T-helper 22 cell (primary cell): ENCODE data around the gene CDH23.

Experiments used
- DNase-seq: peaks from one replicate; pipeline ENCODE4 v3.0.0-alpha.2; 2020; ENCODE audit warnings: low read depth

CDH23 gene

DNA sequence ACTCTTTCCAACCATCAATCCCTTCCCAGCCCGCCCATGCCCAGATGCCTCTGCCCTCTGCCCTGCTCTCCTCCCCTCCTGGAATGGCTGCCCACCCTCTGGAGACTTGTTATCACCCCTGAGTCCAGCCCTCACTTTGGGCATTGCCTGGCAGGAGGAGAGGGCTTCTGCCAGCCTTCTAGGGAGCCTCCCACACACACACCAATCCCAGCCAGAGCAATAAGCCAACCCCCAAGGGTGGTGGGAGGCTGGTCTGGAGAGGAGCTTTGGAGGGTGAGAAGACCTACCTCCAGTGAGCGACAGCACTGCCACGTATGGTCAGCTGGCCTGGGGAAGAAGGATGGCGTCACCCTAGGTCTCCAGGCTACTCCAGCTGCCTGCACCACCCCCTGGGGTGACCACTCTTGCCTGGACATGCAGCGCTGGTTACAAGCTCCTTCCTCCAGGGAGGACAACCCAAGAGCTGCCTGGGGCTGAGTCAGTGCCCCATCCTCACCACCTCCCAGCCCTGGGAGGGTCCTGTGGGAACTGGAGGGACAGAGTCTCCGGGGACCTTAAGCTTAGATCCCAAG, 314.4 kb downstream of the CDH23 start:
- DNase-seq = no peak

- no peak for DNase-seq
Observed at GRCh38 chr10:71712170-71712569, 315.4 kb downstream of the CDH23 start.

DNA sequence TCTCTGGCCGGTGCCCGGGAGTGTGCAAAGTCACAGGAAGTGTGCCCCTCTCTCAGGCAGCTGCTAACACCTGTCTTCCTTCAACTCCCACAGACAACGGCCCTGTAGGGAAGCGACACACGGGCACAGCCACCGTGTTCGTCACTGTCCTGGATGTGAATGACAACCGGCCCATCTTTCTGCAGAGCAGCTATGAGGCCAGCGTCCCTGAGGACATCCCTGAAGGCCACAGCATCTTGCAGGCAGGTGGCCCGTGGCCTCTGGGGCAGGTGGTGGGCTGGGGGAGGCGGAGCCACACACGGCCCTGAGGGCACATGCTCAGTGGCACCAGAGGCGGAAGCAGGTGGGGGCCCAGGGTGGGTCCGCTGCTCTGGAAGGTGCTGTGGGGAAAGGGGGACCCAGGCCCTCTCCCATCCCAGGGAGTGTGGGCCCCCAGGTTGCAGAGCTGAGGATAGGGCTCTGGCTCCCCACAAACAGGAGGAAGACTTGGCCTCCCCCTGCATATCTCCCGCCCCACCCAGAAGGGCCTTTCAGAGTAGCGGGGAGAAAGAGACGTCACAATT, 315.9 kb downstream of the CDH23 start:
- DNase-seq = no peak

DNA sequence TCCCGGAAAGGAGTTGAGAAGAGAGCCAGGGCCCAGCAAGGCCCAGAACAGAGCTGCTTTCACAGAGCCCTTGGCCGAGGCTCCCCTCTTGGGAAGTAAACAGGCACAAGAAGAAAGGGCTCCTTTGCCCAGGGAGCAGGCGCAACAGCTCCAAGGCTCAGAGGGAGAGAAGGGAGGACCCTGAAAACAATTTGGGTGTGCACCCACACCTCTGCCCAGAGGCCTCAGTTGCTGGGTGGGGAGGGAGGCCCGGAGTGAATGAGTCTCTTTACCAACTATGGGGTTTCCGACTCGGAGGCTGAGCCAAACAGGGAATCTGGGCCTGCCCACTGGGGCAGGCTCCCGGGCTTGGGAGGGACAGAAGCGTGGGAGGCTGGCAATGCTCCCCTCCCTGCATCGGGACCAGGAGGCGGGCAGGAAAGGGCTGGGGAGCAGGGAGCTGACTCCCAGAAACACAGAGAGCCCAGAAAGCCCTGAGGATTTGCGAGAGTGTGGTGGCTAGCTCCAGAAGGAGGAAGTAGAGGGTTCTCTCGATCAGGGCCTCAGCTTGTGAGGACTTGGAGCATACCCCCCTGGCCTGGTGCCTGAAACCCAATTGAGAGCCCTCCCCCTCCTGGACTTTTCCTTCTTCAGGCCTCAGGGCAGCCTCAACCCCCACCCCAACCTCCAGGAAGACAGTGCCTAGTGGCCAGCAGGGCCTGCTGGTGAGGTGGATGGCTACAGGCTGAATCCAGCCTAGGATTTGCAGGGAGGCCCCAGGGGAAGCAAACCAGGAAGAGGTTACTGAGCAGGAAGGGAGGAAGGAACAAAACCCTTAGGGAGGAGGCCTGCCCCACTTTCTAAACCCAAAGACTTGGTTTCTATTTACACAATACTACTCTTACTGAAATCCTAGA, 316.7 kb downstream of the CDH23 start:
- no peak for DNase-seq

DNA sequence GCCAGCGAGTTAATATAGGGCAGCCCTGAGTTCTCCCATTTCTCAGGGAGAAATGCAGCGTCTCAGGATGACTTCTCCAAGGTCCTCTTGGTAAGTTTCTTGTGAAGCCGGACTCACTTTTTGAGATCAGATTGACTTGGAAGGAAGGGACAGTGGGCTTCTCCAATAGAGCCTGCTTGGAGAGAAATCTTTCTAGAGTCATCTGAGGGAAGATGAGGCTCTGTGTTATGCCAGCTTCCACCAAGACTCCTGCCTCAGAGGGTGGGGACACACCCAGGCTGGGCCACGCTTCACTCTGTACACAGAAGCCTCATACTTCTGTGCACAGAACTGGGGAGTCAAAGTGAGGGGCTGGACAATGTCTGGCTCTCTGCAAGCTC, 317.3 kb downstream of the CDH23 start:
- no peak for DNase-seq

GRCh38 chr10:71714592-71714991, 317.9 kb downstream of the CDH23 start:
- no peak for DNase-seq

DNA sequence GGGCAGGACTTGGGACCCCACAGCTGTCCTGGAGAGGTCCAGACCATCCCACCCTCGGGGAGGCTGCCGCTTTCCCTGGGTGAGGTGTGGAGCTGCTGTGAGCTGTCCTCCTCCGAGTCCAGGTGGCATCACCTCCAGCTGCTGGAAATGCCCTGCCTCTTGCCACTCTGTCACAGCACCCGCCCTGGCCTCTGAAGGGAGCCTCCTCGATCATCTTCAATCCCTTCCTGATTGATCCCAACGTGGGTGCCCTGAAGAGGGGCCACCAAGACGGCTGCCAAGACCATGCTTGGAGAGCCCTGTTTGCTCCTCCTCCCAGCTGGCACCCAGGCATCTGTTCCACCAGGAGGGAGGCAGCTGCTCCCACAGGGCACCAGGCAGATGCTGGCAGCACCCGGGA, 318.3 kb downstream of the CDH23 start:
- no peak for DNase-seq

DNA sequence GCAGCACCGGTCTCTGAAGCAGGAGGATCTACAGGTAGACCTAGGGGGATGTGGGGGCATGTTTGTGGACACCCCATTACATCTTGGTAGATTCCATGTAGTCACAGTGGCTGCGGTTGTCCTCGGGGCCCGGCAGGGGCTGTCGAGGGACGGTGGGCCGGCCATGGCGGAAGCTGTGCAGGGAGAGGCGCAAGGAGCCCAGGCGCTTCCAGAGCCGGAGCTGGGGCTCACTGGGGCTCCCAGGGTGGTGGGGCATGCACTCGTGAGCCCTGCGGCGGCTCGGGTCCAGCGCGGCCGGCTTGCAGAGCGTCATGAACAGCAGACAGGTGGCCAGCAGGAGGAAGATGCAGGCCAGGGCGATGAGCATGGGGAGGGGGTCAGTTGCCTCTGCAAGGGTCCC, 319.1 kb downstream of the CDH23 start:
- no peak for DNase-seq

DNA sequence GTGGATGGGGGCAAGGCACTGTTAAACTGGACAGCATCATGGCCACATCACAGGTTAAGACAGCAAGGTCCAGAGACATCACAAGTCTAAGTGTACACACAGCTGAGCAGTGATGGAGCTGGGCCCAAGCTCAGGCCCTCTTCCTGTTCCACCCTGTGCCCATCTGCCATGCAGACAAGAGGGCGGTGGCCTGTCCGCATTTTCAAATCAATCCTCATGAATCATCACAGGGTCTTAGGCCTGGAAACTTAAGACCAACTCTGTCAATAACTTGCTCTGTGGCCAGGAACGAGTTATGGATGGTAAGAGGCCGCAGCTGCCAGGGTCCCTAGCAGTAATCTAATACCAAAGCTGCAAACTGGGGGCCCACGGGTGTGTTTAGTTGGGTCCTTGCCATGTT, 319.7 kb downstream of the CDH23 start:
- DNase-seq = no peak

- DNase-seq = no peak
Observed at GRCh38 chr10:71717056-71717455, 320.3 kb downstream of the CDH23 start.

DNA sequence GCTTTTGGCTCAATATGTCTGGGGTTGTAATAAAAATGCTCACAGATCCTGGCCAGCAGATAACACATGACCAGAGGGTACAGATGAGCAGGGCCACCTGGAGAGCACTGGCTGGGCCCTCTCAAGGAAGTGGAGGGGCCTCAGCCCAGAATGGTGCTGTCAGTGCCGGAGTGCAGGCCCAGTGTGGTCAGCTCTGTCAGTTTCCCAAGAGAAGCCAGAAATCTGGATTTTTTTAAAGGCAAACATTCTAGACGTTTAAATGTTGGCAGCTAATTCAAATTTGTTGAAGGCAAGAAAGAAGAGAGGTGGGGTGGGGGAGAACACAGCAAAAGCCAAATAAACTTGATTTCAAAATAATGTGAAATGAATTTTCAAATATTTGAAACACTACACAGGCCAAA, 320.8 kb downstream of the CDH23 start:
- DNase-seq = no peak

DNA sequence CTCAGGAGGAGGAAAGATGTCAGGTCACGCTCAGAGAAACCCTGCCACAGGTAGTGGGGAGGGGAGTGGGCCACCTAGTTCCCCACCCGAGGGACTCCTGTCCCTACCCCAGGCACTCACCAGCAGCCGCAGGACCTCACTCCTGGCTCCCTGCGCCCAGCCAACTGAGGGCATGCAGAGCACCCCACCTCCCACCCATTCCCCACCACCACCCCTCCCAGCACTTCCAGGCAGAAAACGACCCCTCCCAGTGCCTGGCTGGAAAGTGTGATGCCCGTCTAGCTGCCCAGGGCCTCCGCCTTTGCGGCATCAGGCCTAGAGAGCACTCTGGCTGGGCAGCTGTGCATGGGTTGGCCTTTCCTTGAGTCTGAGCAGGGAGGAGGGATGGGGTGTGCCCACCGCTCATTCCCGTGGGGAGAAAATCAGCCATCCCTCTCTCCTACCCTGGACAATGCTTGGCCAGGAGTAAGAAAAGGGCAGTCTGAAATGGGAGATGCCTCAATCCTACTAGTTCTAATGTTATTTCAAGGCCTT, 321.5 kb downstream of the CDH23 start:
- no peak for DNase-seq

DNA sequence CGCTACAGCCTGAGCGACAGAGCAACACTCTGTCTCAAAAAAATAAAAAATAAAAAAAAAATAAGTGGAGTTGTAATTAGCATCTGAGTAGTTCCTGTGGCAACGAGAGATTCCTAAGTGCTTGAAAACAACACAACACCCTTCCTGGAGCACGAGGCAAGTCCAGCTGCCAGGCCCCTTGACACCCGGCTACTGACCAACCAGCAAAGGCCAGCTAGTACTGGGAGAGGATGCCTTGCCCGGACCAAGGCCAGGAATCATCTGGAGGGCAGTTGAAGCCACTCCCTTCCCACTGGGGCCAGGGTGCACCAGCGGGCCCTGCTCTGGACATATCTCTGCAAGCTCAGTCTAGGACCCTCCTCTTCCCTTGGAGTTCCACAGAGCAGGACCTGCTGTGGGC, 322.3 kb downstream of the CDH23 start:
- no peak for DNase-seq

- no peak for DNase-seq
Observed at GRCh38 chr10:71719464-71720201, 322.9 kb downstream of the CDH23 start, which contains the start of gene C10orf105. TSS of gene C10orf105 (minus strand) at chr10:71719778. CDS start at chr10:71716337, 3,441 bp downstream.

DNA sequence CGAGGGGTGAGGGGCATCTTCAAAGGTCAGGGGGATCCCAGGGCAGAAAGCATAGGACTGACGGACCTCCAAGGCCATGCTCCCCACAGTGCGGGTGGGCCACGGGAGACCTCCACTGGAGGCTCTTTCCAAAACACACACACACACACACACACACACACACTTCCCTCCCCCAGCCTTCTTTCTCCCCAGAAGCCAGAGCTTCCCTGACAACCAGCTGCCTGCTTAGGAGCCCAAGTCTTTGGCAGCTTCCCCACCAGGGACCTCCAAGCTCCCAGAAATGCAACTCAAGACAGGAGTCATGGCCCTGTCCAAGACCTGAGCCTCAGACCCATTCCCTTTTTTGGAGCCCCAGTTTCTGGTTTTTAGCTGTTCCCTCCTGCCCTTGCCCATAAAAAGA, 323.6 kb downstream of the CDH23 start:
- DNase-seq = no peak

GRCh38 chr10:71721313-71721712, 324.6 kb downstream of the CDH23 start:
- no peak for DNase-seq

GRCh38 chr10:71722849-71723248, 326.1 kb downstream of the CDH23 start:
- no peak for DNase-seq

DNA sequence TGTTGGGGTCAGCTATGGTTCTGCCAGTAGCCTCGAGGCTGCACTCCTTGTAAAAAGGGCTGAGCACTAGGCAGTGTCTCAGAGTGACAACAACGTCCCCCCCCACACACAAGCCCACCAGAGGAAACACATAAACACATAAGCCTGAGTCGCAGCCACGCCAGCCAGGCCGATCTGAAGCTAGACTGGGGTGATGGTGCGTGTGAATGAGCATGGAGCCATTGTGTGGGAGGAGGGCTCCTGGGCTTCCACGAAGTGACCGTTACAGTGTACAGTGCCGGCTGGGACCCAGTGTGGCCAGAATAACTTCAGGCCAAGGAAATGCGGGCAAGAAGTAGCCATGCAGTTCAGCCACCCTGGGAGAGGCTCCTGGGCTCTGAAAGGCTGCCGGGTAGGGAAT, 326.6 kb downstream of the CDH23 start:
- DNase-seq = no peak

DNA sequence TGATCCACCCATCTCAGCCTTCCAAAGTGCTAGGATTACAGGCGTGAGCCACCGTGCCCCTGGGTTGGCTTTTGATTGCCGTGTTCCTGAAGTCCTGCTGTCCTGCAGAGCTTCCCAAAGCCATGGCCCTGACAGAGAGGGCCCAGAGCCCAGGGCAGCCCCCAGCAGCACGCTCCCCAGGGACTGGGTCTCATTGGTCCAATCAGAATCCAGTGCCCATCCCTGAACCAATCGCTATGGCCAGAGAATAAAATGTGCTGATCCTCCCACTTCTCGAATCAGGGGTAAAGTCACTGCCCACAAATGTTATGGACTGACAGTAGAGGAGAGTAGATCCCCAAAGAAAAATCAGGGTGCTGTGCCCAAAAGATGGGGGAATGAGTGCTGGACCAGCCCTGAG, 327.8 kb downstream of the CDH23 start:
- DNase-seq = no peak

DNA sequence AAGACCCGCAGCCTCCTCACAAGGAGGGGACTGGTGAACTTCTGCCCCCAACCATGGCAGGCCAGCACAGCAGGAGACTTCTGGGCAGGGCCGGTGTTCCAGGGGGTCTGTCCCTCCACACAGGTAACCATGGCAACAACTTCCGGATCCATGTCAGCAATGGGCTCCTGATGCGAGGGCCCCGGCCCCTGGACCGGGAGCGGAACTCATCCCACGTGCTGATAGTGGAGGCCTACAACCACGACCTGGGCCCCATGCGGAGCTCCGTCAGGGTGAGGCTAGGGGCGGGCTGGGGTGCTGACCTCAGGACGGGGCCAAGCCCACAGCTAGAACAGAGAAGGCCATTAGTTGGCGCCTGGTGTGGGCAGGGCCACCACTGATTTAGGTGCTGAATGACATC, 328.5 kb downstream of the CDH23 start:
- DNase-seq = no peak

GRCh38 chr10:71725998-71726579, 329.4 kb downstream of the CDH23 start:
- DNase-seq = peak; percentile 38

DNA sequence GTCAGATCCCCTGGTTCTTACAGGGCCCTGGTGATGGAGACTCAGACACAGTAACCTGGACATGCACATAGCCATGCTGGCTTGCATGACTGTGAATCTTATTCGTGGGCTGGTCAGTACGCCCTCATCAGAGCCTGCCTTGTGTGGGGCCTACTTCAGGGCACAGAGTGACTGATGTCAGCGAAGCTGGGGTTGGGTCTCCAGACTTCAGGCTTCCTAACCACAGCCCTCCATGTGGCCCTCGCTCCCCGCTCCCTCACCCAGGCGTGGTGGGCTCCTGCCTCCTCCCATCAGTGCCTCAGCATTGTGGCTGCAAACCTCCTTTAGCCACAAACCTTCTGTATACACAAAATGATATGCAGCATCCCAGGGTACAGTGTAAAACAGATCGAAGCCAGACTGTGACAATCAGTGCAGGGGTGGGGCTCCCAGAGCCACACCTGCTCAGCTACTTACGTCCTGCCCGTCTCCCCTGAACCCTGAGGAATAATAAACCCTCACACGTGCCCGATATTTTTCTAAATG, 329.9 kb downstream of the CDH23 start:
- peak; percentile 23 for DNase-seq
